Uterus (tissue), 4 donors: ENCODE data around the gene CHRNA5. TPM values are rescaled to one million over a fixed set of nuclear protein-coding genes. Genes with fewer than 3 reads are reported as not detected.

ENCODE experiments used
- DNase-seq, 2 donors: peaks; one replicate each; pipeline ENCODE4 v3.0.0-alpha.2; 2019 to 2020
- H3K27ac ChIP-seq, 2 donors: fragments of 200-600 bp; sonication (generic); 1 replicate in 1 of 2; 2 replicates in 1 of 2; pipeline ENCODE4 v1.5.1; 2016 to 2018
- H3K27me3 ChIP-seq, 2 donors: fragments of 200-600 bp; sonication (generic); one replicate each; pipeline ENCODE4 v1.5.1; 2018 to 2019; ENCODE audit warnings: control low read depth in 1 of 2
- H3K36me3 ChIP-seq, 2 donors: fragments of 200-600 bp; sonication (generic); one replicate each; pipeline ENCODE4 v1.5.1; 2019; ENCODE audit warnings: control low read depth in 1 of 2
- H3K4me1 ChIP-seq, 2 donors: fragments of 200-600 bp; sonication (generic); one replicate each; pipeline ENCODE4 v1.5.1; 2018 to 2019; ENCODE audit warnings: control low read depth in 1 of 2
- H3K4me3 ChIP-seq, 2 donors: fragments of 200-600 bp; sonication (generic); 1 replicate in 1 of 2; 2 replicates in 1 of 2; pipeline ENCODE4 v1.5.1; 2018 to 2019; ENCODE audit warnings: mild to moderate bottlenecking in 1 of 2
- H3K9me3 ChIP-seq, 2 donors: fragments of 200-600 bp; sonication (generic); one replicate each; pipeline ENCODE4 v1.5.1; 2019; ENCODE audit warnings: control low read depth in 1 of 2
- POLR2A ChIP-seq, 2 donors: fragments of 450-650 bp; IDR thresholded peaks; one replicate each; pipeline ENCODE4 v1.6.1; 2016; ENCODE audit warnings: antibody characterized with exemption in 2 of 2, mild to moderate bottlenecking in 1 of 2, moderate library complexity in 1 of 2
- intact Hi-C: fragments of 100-400 bp; cut with DNase I; formaldehyde crosslinking; loops from one replicate; pipeline ENCODE4 v1.15.1; 2023; ENCODE audit warnings: low total_unique reads
- small RNA-seq: library from RNA; depleted of rRNA; stranded (forward); fragments of <200 nt; gene quantifications from one replicate; pipeline ENCODE3, GENCODE V24; 2016
- total RNA-seq, 4 donors: library from RNA; depleted of rRNA in 3 of 4; stranded (reverse); fragments of >200 nt in 3 of 4; gene quantifications; one replicate each; pipeline versions ENCODE4 v1.1.0 to v1.2.4, GENCODE V29; 2014 to 2023
- TF ChIP-seq, protein P1 (sequence below), 4 experiments: fragments of 200-600 bp in 2 of 4; fragments of 450-650 bp in 2 of 4; sonication (generic) in 2 of 4; IDR thresholded peaks; one replicate each; pipeline ENCODE4 v1.5.1; 2016 to 2019; ENCODE audit warnings: antibody characterized with exemption in 4 of 4, mild to moderate bottlenecking in 2 of 4, moderate library complexity in 1 of 4
- donor health status: DM: yes; HTN: yes; CAD: no.

Gene CHRNA5
- total RNA-seq, 4 donors from 2014 or later: 2.0 to 4.2 (median 3.8) TPM; not detected in 1

- no peaks in the 10 kb centered on the region for H3K27me3 ChIP-seq
- H3K27ac ChIP-seq: no peak within 1 kb of the TSS
- no peaks in the 10 kb centered on the region for H3K36me3 ChIP-seq
- H3K4me3 ChIP-seq: peak within 1 kb of the TSS; percentile 1 to 34
- no peak for TF ChIP-seq POLR2A (IDR thresholded peaks at IDR 0.05)
- TF ChIP-seq, protein P1, sequence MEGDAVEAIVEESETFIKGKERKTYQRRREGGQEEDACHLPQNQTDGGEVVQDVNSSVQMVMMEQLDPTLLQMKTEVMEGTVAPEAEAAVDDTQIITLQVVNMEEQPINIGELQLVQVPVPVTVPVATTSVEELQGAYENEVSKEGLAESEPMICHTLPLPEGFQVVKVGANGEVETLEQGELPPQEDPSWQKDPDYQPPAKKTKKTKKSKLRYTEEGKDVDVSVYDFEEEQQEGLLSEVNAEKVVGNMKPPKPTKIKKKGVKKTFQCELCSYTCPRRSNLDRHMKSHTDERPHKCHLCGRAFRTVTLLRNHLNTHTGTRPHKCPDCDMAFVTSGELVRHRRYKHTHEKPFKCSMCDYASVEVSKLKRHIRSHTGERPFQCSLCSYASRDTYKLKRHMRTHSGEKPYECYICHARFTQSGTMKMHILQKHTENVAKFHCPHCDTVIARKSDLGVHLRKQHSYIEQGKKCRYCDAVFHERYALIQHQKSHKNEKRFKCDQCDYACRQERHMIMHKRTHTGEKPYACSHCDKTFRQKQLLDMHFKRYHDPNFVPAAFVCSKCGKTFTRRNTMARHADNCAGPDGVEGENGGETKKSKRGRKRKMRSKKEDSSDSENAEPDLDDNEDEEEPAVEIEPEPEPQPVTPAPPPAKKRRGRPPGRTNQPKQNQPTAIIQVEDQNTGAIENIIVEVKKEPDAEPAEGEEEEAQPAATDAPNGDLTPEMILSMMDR (IDR thresholded peaks at IDR 0.05): no peak
- H3K9me3 ChIP-seq: no peaks in the 10 kb centered on the region
- intact Hi-C loops: no loop called here
- no peak for DNase-seq
- peaks cover 0 to 10% of the 10 kb centered on the region in 2 donors for H3K4me1 ChIP-seq
These were observed 75.9 kb downstream of the CHRNA5 start, which contains the start of gene CHRNB4 for GRCh38 chr15:78641102-78641748. CHRNB4 (minus strand) TSS chr15:78641210; CDS start chr15:78641133, 77 bp downstream.

- no peaks in the 10 kb centered on the region for H3K9me3 ChIP-seq
- no peak overlapping the region for H3K27ac ChIP-seq
- no peaks in the 10 kb centered on the region for H3K36me3 ChIP-seq
- intact Hi-C loops: no loop called here
- TF ChIP-seq, protein P1 (IDR thresholded peaks at IDR 0.05): no peak
- TF ChIP-seq POLR2A (IDR thresholded peaks at IDR 0.05): no peak
- H3K27me3 ChIP-seq: no peaks in the 10 kb centered on the region
- DNase-seq: no peak
- H3K4me1 ChIP-seq: peaks cover 0 to 10% of the 10 kb centered on the region in 2 donors
- H3K4me3 ChIP-seq: no peak overlapping the region
These were observed 76.5 kb downstream of the CHRNA5 start for GRCh38 chr15:78641749-78642275.

DNA sequence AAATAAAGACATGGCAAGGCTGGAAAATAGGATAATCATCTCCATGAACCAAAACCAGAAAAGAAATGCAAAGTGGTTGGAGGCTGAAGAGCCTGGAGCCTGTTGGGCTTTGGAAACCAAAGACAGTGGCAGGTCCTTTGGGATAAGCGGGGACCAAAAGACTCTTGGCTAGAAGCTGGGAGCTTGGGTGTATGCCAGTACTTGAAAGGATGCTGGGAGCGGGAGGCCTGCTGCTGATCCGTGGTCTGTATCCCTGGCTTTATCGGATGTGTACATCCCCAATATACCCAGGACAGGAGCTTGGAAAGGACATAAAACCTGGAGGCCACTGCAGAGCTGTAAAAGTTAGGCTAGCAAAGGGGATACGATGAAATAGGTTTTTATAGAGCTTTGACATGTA is 77.0 kb downstream of the CHRNA5 start:
- intact Hi-C loops: no loop called here
- TF ChIP-seq, protein P1 (IDR thresholded peaks at IDR 0.05): no peak
- no peak for TF ChIP-seq POLR2A (IDR thresholded peaks at IDR 0.05)
- Histone ChIP-seq H3K4me3 (no peak overlapping the region), H3K36me3 (no peaks in the 10 kb centered on the region), H3K9me3 (no peaks in the 10 kb centered on the region), H3K4me1 (peaks cover 0 to 10% of the 10 kb centered on the region in 2 donors), H3K27ac (no peak overlapping the region), H3K27me3 (no peaks in the 10 kb centered on the region)
- DNase-seq: no peak

Small RNA genes within 50 kb of the gene (small RNA-seq; reads per million reads assigned to genes)
- not detected for gene AC067863.2

Other genes with a start within 250 kb of the CHRNA5 start
- gene CRABP1, start 225.2 kb upstream of the CHRNA5 start, total RNA-seq: 1 to 10 TPM in 1 of 4 donors, not detected in 3; 3.4 TPM
- gene IREB2, start 127.3 kb upstream of the CHRNA5 start, total RNA-seq: 10 to 100 TPM; 15.1 to 81.7 (median 51.4) TPM
- 10 to 100 TPM in 3 of 4 donors, 1 to 10 TPM in 1; 8.6 to 28.5 (median 12.6) TPM for gene HYKK, start 57.9 kb upstream of the CHRNA5 start, total RNA-seq
- gene PSMA4, start 25.1 kb upstream of the CHRNA5 start, total RNA-seq: 100 to 1,000 TPM; 119 to 291 (median 203) TPM
- gene CHRNA3, start 55.5 kb downstream of the CHRNA5 start, total RNA-seq: 1 to 10 TPM in 2 of 4 donors, not detected in 2; 1.3 TPM
- gene CHRNB4, start 75.7 kb downstream of the CHRNA5 start, total RNA-seq: under 1 TPM in 2 of 4 donors, not detected in 2; 0.21 to 0.69 TPM
- 10 to 100 TPM in 2 of 4 donors, 1 to 10 TPM in 1, under 1 TPM in 1; 0.29 to 21.4 (median 7.5) TPM for gene ADAMTS7, start 245.9 kb downstream of the CHRNA5 start, total RNA-seq